Vagina (tissue), 2 donors: ENCODE results near the gene NYNRIN.

Experiments
- CTCF ChIP-seq, 3 experiments: fragments of 450-650 bp in 2 of 3; fragments of 200-600 bp in 1 of 3; sonication (generic) in 1 of 3; IDR thresholded peaks; one replicate each; pipeline ENCODE4 v1.5.1; 2017 to 2019; ENCODE audit warnings: antibody characterized with exemption in 3 of 3, mild to moderate bottlenecking in 2 of 3, moderate library complexity in 2 of 3
- POLR2A ChIP-seq, 2 donors: fragments of 450-650 bp; IDR thresholded peaks; one replicate each; pipeline ENCODE4 v1.6.1; 2017; ENCODE audit warnings: antibody characterized with exemption in 2 of 2, mild to moderate bottlenecking in 2 of 2, moderate library complexity in 2 of 2
- POLR2AphosphoS5 ChIP-seq, 2 donors: sonication (generic); formaldehyde crosslinking; IDR thresholded peaks; one replicate each; pipeline ENCODE4 v1.9.0; 2017; ENCODE audit warnings: antibody characterized with exemption in 2 of 2, mild to moderate bottlenecking in 2 of 2, low read depth in 1 of 2; ENCODE audit not compliant: insufficient read depth in 1 of 2

- TF ChIP-seq POLR2AphosphoS5 (IDR thresholded peaks at IDR 0.05; ENCODE audit: insufficient read depth in 1 of 2, low read depth in 1 of 2) (no peak), POLR2A (IDR thresholded peaks at IDR 0.05) (no peak), CTCF (IDR thresholded peaks at IDR 0.05) (no peak)
Observed at GRCh38 chr14:24426912-24427536, 28.2 kb downstream of the NYNRIN start.
